Activated T-cell treated with anti-CD3 and anti-CD28 coated beads for 48 hours (primary cell): ENCODE results near the gene PNP.
"Not testable (repeated sequence)": the region's sequence is repeated elsewhere in the genome, so short reads cannot be mapped to it uniquely, and the experiment has no call there.

Source experiments
- DNase-seq: peaks from one replicate; pipeline ENCODE4 v3.0.0-alpha.2; 2020; ENCODE audit warnings: low read depth

The PNP gene

DNA sequence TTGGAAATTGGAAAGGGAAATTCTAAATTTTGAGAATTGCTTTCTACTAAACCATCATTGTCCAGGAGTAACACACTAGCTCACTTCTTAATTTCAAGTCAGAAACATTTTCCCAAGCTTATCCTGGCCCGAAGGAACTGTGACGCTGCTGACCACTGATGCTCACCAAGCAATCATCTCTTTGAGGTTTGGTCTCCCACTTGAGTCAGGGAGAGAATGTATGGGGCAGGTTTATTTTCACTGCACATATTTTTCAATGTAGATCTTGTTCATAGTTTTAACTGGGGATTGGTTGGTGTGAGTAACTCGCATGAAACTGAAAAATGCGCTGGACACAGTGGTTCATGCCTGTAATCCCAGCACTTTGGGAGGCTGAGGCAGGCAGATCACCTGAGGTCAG, 23.3 kb downstream of the PNP start:
- no peak for DNase-seq

DNA sequence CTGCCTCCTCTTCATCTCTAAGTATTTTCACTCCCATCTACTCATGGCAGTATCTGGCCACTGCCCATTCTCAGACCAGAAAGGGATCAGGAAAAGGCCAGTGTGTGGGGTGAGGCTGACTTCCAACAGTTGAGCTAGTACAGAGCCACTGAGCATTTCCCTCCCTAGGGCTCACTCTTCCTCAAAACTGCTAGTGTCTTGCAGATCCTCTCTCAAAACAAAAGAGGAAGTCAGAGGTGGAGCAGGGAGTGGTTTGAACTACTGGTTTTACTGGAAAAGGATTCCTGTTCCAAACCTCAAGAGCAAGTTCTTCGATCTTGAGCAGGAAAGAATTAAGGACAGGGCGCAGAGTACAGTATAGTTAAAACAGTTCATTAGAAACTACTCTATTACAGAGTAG, 24.4 kb downstream of the PNP start:
- no peak for DNase-seq

DNA sequence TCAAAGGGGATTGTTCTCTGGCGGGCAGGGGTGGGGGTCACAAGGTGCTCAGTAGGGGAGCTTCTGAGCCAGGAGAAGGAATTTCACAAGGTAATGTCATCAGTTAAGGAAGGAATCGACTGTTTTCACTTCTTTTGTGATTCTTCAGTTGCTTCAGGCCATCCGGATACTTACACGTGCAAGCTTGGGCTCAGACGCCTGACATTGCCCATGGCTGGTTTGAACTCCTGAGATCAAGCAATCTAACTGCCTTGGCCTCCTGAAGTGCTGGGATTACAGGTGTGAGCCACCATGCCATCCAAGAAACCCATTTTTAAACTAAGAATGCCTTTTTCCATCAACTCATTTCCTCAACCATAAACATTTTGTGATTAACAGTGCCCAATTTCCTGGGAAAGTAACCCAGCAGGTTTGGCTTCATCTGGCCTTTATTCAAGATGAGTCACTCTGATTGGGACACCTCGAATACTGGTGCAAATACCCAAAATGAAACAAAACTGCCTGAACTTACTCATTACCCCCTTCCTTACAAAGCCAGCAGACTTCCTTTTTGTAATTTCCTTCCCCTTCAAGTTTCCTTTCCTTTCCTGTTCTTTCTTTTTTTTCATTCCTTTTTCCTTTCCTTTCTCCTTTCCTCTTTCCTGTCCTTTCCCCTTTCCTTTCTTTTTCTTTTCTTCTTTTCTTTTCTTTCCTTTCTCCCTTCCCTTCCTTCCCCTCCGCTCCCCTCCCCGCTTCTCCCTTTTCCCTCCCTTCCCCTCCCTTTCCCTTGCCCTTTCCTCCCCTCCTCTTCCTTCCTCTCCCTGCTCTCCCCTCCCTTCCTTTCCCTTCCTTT, 25.9 kb downstream of the PNP start:
- DNase-seq: no peak

DNA sequence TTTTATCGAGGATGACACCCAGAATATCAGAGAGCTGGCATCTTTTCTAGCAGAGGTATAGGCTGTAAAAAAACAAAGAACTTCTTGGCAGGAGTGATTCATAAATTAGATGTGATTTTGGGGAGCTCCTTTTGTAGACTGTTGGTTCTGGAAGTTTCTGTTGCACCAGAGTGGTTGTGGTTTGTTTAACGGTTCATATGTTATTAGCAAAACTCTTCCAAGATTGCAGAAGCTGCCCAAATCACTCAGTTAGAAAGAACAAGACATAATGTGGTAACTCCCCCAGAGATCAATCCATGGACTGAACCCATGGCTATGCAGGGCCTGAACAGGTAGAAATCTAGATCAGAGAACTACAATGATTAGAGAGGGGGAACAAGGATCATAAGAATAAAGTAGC, 29.4 kb downstream of the PNP start:
- DNase-seq: no peak

DNA sequence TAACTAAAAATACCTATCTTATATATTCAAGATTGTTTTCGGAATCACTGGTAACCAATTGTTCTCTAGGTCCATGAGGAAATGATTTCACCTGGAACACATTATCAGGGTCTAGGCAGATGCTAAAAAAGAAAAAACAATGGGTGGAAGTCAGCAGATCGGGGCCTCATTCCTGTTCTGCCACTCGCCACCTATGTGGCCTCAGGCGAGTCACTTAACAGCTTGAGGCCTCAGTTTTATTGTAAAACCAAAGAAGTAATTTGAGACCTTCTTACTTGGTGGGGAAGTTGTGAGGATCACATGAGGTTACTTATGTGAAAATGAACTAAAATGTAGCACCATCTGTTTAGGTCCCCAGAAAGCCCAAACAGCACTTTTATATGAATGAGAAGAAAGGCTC, 29.9 kb downstream of the PNP start:
- no peak for DNase-seq

DNA sequence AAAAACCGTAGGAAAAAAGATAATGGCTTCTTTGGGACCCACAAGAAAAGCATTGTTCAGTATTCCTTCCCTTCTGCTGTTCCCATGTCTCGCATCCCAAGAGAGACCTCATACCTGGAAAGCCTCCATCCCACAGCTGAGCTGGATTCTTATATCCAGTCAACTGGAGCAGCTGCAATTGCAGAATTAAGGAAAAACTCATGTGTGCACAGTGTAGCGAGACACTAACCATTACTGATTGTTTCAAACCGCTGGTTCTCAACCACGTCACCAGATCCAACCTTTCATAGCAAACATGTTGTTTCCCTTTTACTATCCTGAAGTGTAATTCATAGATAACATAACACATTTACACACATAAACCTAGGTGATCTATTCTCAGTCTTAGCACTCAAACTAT, 30.7 kb downstream of the PNP start:
- no peak for DNase-seq

DNA sequence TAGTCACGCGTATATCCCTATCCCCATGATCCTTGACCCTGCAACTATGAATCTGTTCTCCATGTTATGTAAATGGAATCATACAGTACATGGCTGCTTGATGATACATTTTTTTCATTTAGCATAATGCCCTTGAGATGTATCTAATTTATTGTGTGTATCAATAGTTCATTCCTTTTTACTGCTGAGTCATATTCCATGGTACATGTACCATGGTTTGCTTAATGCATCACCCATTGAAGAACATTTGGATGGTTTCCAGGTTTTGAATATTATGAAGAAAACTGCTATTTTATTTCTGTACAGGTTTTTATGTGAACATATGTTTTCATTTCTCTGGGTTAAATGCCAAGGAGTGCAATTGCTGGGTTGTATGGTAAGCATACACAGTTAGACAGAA, 32.1 kb downstream of the PNP start:
- DNase-seq: no peak

DNA sequence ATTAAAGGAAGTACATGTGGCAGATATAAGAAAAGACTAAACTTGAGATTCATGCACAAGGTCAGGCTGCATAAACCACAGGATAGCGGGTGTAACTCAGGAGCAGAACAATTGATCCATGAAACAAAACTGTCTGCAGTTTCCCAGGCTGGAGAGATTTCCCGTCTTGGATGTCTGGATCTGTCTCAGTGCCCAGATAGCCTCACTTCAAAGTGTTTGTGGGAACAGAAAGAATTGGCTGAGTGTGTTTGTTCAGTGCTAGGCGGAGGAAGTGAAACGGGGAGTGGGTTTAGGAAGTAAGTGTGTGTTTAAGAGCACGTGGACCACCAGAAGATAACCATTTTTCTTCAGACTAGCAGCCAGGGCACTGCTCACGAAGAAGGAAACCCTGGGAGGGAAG, 34.7 kb downstream of the PNP start:
- DNase-seq: no peak

DNA sequence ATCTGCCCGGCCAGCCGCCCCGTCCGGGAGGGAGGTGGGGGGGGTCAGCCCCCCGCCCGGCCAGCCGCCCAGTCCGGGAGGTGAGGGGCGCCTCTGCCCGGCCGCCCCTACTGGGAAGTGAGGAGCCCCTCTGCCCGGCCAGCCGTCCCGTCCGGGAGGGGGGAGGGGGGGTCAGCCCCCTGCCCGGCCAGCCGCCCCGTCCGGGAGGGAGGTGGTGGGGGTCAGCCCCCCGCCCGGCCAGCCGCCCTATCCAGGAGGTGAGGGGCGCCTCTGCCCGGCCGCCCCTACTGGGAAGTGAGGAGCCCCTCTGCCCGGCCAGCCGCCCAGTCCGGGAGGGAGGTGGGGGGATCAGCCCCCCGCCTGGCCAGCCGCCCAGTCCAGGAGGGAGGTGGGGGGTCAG, 37.1 kb downstream of the PNP start:
- not testable (repeated sequence) for DNase-seq

DNA sequence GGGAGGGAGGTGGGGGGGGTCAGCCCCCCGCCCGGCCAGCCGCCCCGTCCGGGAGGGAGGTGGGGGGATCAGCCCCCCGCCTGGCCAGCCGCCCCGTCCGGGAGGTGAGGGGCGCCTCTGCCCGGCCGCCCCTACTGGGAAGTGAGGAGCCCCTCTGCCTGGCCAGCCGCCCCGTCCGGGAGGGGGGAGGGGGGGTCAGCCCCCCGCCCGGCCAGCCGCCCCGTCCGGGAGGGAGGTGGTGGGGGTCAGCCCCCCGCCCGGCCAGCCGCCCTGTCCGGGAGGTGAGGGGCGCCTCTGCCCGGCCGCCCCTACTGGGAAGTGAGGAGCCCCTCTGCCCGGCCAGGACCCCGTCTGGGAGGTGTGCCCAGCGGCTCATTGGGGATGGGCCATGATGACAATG, 37.5 kb downstream of the PNP start:
- DNase-seq: not testable (repeated sequence)

DNA sequence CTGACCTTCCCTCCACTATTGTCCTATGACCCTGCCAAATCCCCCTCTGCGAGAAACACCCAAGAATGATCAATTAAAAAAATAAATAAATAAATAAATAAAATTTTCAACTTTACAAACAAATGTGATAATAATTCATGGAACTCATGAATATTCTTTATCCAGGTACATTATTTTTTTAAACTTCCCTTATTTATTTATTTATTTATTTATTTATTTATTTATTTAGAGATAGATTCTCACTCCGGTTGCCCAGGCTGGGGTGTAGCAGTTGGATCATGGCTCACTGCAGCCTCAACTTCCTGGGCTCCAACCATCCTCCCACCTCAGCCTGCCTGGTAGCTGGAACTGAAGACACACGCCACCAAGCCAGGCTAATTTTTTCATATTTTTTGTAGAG, 38.3 kb downstream of the PNP start:
- DNase-seq: not testable (repeated sequence)

DNA sequence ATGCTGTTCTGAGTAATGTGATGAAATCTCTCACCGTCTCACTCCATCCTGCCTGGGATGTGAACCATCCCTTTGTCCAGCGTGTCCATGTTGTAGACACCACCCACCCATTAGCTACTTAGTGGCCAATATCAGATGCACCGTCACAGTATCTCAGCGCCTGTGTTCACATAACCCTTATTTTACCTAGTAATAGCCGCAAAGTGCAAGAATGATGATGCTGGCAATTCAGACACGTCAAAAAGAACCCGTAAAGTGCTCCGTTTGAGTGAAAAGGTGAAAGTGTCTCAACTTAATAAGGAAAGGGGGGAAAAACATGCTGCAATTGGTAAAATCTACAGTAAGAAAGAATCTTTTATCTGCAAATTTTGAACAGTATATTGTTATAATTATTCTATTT, 39.2 kb downstream of the PNP start:
- no peak for DNase-seq

DNA sequence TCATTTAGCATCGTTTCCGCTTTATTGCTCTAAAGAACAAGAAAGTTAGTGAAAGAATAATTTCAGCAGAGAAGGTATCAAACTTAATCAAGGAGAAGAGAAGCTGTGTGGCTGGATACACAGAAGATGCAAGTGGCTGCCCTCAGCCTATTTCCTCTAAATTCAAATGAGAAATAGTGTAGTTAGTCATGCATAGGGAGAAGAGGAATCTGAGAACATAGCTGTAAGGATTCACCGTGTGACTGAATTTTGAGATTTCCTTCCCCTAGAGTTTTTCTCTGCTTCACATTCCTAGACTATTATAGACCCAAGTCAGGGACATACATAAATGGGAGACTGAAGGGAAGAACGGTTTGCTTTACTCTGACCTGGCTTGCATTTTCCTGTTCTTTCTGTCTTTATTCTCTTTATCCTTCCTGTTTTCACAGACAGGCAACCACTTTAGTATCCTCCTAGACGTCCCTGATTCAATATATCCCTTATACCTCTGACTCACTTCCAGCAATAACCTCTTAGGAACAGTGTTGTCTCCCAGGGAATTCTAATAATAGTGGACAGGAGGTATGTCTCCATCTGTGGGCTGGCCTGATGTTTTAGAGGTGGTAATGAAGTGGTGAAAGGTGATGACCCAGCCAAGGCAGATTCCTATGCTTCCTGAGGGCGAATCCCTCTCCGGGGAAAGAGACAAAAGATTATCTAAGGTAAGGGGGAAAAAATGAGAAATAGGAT, 43.1 kb downstream of the PNP start:
- no peak for DNase-seq

DNA sequence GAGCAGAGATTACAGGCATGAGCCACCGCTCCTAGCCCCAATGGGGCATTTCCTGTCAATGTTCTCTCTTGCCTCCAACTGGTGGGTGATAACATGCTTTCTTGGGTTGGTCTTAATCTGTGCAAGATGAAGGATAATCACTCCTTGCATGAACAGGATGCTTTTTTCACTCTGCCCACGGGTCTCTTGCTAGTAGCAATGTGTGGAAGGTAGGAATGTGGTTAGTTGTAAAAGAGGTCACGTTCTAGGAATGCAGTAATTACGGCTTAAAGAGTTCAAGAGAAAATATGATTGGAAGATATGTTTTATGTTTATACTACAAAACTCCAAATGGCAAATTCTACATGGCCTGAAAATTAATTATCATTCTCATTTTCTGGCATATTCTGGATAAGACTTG, 46.6 kb downstream of the PNP start:
- no peak for DNase-seq

DNA sequence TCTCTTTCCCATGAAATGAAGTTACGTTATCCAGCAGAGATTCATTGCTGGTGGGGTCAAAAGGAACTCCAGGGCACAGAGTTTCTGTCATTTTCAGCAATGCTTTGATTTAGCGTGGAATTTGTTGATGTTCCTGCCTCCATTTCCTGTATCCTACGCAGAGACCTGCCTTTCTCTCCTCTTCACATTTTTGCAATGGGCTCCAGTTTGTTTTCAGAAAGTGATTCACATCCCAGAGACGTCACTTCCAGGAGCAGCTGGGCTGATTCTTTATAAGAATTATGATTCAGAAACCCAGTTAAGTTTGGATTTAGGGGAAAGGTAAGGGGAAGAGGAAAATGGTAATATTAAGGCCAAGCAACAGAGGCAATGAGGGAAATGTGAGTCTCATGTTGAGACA, 47.7 kb downstream of the PNP start:
- no peak for DNase-seq

DNA sequence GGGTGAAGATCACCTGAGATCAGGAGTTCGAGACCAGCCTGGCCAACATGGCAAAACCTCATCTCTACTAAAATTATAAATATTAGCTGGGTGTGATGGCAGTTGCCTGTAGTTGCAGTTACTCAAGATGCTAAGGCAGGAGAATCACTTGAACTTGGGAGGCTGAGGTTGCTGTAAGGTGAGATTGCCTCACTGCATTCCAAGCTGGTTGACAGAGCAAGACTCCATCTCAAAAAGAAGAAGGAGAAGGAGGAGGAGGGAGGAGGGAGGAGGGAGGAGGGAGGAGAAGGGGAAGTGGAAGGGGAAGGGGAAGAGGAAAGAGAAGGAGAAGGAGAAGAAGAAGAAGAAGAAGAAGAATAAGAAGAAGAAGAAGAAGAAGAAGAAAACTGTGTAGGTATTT, 53.1 kb downstream of the PNP start:
- DNase-seq: no peak

DNA sequence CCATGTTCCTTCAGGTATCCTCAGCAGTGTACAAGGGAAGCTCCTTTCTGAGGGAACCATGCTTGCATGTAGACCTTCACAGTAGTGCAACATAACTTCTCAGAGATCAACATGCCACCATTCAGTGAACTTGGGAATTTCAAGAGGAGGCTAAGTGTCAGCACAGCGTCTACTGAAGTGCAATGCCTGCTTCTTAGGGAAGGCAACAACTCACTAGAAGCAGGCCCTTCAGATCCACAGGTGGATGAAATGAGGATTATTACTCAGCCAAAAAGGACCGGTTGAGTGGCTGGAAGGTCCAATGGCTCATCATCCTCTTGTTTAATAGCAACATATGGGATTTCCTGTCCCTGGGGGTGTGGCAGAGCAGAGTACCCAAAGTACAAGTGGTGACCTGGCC, 54.8 kb downstream of the PNP start:
- DNase-seq: no peak
